ENCODE results near the gene KCNH3.
"Not testable (repeated sequence)": the region's sequence is repeated elsewhere in the genome, so short reads cannot be mapped to it uniquely, and the experiment has no call there.

The KCNH3 gene

DNA sequence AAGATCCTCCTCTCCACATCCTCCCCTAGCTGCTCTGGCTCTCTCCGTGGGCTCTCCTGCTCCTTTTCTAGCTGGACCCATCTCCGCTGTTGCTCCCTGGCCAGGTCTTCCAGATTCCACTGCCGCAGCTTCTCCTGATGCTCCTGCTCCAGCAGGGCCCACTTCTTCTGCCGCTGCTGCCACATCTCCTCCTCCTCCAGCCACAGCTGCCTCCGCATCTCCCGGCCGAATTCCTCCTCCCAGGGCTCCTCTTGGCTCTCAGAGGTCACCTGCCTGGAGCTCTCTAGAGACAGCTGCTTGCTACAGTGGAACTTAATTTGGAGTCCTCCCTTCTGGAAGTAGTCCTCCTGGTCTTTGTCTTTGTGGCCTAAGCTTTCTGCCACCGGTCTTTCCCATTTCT lies 61.1 kb downstream of the KCNH3 start:
- no peak for DNase-seq

- DNase-seq, result no peak
These were observed 64.9 kb downstream of the KCNH3 start for GRCh38 chr12:49603721-49604120.

- DNase-seq, result no peak
These were observed 66.0 kb downstream of the KCNH3 start for GRCh38 chr12:49604856-49605255.

DNA sequence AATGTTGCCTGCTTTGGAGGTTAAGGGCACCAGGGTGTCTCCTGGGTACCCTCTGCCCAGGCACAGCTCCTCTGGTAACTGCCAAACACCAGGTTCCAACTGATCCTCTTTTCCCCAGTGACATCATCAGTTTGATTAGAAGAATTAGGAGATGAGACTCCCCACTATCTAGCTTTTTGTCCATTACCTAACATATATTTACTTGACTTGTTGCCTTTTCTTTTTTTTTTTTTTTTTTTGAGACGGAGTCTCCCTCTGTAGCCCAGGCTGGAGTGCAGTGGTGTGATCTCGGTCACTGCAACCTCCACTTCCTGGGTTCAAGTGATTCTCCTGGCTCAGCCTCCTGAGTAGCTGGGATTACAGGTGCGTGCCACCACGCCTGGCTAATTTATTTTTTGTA lies 66.7 kb downstream of the KCNH3 start, which contains the start of gene FAM186B:
Gene FAM186B, minus strand, starts transcription at position 101 of the 400 bp plus-strand sequence. CDS start 162 bp downstream, outside the sequence.
- not testable (repeated sequence) for DNase-seq
